Measurements from ENCODE around the gene SGCA.

Gene SGCA

GRCh38 chr17:50194140-50194933 is 28.5 kb downstream of the SGCA start:
- Histone ChIP-seq H3K79me2 (ENCODE audit: control insufficient read depth, low read length) (no peaks in the 10 kb centered on the region), H3K4me3 (ENCODE audit: low read length) (no peak overlapping the region), H3K9me2 (replicated peaks; ENCODE audit: control insufficient read depth, low read length) (no peaks in the 10 kb centered on the region), H3K9me3 (ENCODE audit: control insufficient read depth, insufficient read depth, low read length) (no peaks in the 10 kb centered on the region), H3K4me1 (ENCODE audit: control insufficient read depth, low read length) (no peaks in the 10 kb centered on the region), H3K4me2 (ENCODE audit: low read length) (no peak overlapping the region), H4K20me1 (ENCODE audit: control insufficient read depth, insufficient read depth, low read depth, low read length) (no peaks in the 10 kb centered on the region), H3K36me3 (ENCODE audit: control insufficient read depth, low read length) (no peaks in the 10 kb centered on the region), H3F3A (ENCODE audit: control insufficient read depth, insufficient read depth) (no peaks in the 10 kb centered on the region), H3K27ac (ENCODE audit: low read depth, low read length) (no peak overlapping the region), H3K27me3 (ENCODE audit: control insufficient read depth, low read length) (peaks cover 41% of the 10 kb centered on the region)
- TF ChIP-seq EZH2phosphoT487 (IDR thresholded peaks at IDR 0.05; ENCODE audit: borderline replicate concordance, low read length) (no peak), CTCF (IDR thresholded peaks at IDR 0.05; ENCODE audit: low read depth, low read length, poor library complexity, severe bottlenecking) (no peak)

- H3K27me3 ChIP-seq (ENCODE audit: control insufficient read depth, low read length) = peaks cover 43% of the 10 kb centered on the region
- H3K4me1 ChIP-seq (ENCODE audit: control insufficient read depth, low read length) = peaks cover 7% of the 10 kb centered on the region
- H3K9me3 ChIP-seq (ENCODE audit: control insufficient read depth, insufficient read depth, low read length) = no peaks in the 10 kb centered on the region
- TF ChIP-seq CTCF (IDR thresholded peaks at IDR 0.05; ENCODE audit: low read depth, low read length, poor library complexity, severe bottlenecking) (no peak), EZH2phosphoT487 (IDR thresholded peaks at IDR 0.05; ENCODE audit: borderline replicate concordance, low read length) (no peak)
- H4K20me1 ChIP-seq (ENCODE audit: control insufficient read depth, insufficient read depth, low read depth, low read length) = no peaks in the 10 kb centered on the region
- H3K4me3 ChIP-seq (ENCODE audit: low read length) = no peak overlapping the region
- no peaks in the 10 kb centered on the region for H3K36me3 ChIP-seq (ENCODE audit: control insufficient read depth, low read length)
- H3K27ac ChIP-seq (ENCODE audit: low read depth, low read length) = no peak overlapping the region
- no peaks in the 10 kb centered on the region for H3K79me2 ChIP-seq (ENCODE audit: control insufficient read depth, low read length)
- no peaks in the 10 kb centered on the region for H3F3A ChIP-seq (ENCODE audit: control insufficient read depth, insufficient read depth)
- no peaks in the 10 kb centered on the region for H3K9me2 ChIP-seq (replicated peaks; ENCODE audit: control insufficient read depth, low read length)
- no peak overlapping the region for H3K4me2 ChIP-seq (ENCODE audit: low read length)
Measured at GRCh38 chr17:50194934-50195865, 29.4 kb downstream of the SGCA start.

GRCh38 chr17:50196036-50196435 is 30.2 kb downstream of the SGCA start:
- Histone ChIP-seq H3K4me3 (ENCODE audit: low read length) (no peak overlapping the region), H3K79me2 (ENCODE audit: control insufficient read depth, low read length) (no peaks in the 10 kb centered on the region), H4K20me1 (ENCODE audit: control insufficient read depth, insufficient read depth, low read depth, low read length) (no peaks in the 10 kb centered on the region), H3K9me3 (ENCODE audit: control insufficient read depth, insufficient read depth, low read length) (no peaks in the 10 kb centered on the region), H3K27ac (ENCODE audit: low read depth, low read length) (no peak overlapping the region), H3K36me3 (ENCODE audit: control insufficient read depth, low read length) (no peaks in the 10 kb centered on the region), H3K4me1 (ENCODE audit: control insufficient read depth, low read length) (peaks cover 15% of the 10 kb centered on the region), H3K27me3 (ENCODE audit: control insufficient read depth, low read length) (peaks cover 47% of the 10 kb centered on the region), H3K9me2 (replicated peaks; ENCODE audit: control insufficient read depth, low read length) (no peaks in the 10 kb centered on the region), H3K4me2 (ENCODE audit: low read length) (no peak overlapping the region), H3F3A (ENCODE audit: control insufficient read depth, insufficient read depth) (no peaks in the 10 kb centered on the region)
- TF ChIP-seq CTCF (IDR thresholded peaks at IDR 0.05; ENCODE audit: low read depth, low read length, poor library complexity, severe bottlenecking) (no peak), EZH2phosphoT487 (IDR thresholded peaks at IDR 0.05; ENCODE audit: borderline replicate concordance, low read length) (no peak)
